GM10847 (cell line): ENCODE data around the gene MDFIC.

Experiments
- POLR2A ChIP-seq: IDR thresholded peaks from 2 replicates; pipeline ENCODE4 v1.6.1; 2011; ENCODE audit not compliant: insufficient read length; ENCODE audit errors: extremely low read depth

Gene MDFIC

DNA sequence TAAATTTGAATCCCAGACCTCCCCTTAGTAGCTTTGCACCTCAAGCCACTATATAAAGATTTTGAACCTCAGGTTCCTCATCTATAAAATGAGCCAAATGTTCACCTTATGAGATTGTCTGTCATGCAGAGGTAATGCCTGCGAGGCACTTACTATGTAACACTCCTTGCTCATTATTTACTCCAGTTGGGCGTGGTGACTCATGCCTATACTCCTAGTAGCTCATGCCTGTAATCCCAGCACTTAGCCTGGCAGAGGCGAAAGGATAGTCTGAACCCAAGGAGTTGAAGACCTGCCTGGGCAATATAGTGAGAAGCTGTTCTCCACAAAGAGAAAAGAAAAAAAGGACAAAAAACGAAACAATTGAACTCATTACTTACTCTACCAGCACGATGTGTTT lies 82.2 kb downstream of the MDFIC start:
- no peak for TF ChIP-seq POLR2A

DNA sequence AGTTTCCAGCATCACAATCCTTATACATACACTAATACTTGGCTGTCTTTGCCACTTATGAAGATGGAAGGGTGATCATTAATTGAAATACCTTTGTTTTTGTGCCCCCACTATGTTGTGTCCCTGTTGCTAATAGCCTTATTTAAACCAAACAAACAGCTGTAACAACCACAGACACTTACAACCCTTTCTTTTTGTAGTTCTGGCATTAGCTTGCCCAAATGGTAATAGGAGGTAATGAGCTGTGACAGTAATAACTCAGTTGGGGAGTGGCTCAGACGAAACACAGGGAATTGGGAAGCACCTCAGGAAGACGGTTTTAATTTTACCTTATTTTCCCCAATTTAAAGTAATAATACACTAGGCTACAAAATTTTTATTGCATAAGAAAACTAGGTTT lies 83.4 kb downstream of the MDFIC start:
- no peak for TF ChIP-seq POLR2A

DNA sequence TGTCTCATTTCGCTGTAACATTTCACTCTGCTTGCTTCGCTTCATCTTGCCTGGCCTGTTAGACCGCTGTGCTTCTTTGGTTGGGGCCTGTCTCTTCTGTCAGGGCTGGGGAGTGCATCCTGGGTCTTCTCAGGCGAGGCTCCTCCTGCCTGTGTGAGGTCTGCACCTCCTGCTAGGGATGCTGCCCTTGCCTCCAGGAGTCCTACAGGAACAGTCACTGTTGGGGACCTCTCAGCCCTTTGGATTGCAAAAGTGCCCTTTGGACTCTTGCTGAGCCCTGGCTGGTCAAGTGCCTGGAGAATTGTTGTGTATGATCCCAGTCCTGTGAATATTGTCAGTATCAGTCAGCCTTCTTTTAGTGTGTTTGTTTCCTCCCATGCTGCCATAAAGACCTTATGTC lies 84.1 kb downstream of the MDFIC start:
- TF ChIP-seq POLR2A = no peak

DNA sequence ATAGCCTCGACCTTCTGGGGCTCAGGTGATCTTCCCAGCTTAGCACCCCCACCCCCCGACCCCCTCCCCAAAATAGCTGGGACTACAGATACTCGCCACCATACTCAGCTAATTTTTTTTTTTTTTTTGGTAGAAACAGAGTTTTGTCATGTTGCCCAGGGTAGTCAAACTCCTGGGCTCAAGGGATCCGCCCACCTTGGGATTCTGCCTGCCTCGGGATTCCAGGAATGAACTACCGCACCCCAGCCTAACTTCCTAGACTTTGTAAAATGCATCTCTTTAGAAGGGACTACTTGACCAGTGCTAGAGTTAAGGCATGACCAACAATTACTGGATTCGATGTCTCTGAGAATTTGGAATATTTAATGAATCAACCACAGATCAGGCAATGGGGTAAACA lies 85.9 kb downstream of the MDFIC start:
- no peak for TF ChIP-seq POLR2A

DNA sequence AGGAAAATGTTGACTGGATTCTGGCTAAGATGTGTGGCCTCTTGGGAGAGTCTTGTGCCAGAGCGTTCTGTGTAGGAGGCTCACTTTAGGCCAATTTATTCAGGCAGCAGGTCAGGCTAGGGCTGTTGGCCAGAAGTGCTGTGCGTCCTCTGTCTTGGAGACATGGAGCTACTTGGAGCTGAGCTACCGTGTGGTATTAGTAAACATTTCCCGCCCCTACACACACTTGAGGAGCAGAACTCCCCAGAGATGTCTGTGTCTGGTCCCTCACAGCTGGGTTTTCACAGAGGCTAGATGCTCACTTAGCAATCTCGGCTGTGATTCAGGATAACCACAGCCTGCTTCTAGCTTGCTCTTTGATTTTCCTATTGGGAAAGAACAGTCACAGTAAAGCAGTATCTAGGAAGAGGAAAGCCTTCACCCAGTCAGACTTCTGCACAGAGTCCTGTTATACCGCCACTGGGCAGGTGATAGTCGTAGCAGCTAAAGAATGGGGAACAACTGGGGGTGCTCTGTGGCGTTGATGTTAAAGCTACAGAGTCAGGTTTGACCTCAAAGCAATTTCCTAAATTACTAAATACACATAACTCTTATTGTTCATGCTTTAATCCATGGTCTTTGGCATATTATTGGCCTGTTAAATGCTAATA lies 86.7 kb downstream of the MDFIC start:
- no peak for TF ChIP-seq POLR2A

DNA sequence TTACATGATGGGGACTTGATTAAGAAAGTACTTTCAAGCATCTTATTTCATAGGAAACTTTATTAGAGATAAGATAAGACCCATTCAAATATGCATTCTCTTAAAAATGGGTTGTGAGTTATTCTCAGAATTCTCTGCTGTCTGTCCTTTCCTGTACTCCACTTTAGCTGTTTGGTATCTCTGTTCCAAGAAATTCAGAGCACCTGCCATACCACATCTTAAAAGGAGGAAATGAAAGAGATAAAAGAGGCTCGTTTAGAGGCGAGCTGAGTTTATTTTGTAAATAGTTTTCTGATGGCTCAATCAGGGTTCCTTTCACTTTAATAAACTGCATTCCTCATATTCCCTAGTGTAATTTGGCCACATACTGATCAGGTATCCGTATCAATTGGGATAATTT lies 87.2 kb downstream of the MDFIC start:
- TF ChIP-seq POLR2A = no peak

DNA sequence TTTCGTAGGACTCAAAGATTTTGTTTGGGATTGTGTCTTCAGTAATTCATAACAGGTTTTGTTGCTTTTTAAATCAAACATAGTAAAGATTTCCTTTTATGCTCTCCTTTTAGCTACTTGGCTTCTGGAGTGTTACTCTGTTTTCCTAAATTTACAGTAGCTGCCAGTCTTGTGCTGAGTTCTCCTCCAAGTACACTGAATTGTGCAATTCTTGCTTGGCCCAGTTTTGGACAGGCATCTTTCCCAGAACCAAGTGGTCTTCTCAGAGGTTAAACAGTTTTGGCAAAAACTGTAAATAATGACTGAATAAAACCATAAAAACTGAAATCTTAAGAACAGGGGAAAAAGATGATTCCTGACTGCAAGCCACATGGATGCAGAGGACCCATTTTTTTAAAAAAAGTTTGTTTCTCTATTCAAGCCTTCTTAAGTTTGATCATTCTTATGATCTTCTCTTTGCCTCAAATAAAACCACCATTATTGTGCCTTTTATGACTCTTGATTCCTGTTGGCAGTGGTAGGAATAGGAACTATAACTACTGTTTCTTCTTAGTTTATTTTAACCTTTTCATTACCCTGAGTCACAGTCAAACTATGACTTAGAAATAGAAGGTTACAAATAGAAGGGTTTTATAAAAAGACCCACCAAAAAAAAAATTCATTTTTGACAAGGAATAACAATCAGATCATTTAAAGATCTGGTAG lies 88.0 kb downstream of the MDFIC start:
- TF ChIP-seq POLR2A = no peak

DNA sequence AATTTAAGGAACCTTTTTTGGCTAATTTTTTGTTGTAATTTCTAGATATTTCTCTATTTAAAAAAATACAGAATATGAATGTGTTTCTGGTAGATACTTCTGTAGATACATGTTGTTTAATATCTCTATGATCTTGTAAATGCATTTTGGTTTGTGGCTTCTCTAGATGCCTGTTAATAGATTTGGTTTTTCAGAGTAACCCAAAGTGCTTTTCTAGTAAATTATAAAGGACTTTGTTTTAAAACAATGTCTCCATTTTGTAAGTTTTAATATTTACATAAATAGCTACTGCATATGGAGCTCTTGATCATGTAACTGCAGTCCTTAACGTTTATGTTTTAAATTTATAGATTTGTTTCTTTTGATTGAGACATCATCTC lies 88.5 kb downstream of the MDFIC start:
- TF ChIP-seq POLR2A = no peak

DNA sequence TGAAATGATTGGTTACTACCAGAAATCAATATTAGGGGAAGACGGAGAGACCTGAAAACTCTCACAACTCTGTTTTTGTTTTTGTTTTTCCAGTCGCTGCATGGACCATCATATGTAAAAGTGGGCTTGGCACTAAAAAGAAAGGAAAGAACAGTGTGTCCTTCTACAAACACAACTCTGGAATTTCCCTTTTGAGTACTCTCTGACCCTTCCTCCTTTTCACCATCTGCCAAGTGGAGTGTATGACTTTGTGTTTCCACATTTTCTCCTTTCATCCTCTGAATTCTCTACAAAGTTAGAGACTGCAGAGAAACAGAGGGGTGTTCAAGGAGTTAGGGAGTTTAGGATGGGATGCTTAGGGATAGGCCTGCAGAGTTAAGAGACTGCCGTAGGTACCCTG lies 92.0 kb downstream of the MDFIC start:
- TF ChIP-seq POLR2A = no peak

DNA sequence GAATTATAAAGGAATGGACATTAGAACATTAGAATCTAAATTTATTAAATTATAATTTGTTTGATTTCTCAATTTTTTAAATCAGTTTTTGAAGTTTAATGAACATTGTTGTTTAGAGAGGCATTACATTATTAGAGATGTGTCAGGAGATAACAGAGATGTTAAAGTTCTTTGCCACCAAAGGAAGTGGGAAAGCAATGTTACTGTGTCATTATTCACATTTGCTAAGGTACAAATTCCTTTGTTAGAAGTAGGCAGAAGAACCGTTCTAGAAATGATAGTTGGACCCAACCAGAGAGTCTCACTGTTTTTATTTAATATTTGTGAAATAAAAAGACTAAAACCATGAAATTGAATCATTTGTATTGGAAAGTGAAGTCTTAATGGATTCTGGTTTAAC lies 92.9 kb downstream of the MDFIC start:
- TF ChIP-seq POLR2A = no peak

DNA sequence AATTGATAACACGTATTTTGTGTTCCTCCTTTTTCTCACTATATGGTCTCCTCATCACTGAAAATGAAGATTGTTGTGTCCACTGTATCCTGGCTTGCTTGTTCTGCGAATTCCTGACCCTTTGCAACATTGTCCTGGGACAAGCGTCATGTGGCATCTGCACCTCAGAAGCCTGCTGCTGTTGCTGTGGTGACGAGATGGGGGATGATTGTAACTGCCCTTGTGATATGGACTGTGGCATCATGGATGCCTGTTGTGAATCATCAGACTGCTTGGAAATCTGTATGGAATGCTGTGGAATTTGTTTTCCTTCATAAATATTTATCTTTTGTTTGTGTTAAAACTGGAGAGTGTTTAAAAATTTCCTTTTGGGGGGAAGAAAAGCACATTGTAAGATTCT lies 93.7 kb downstream of the MDFIC start:
- TF ChIP-seq POLR2A = no peak

DNA sequence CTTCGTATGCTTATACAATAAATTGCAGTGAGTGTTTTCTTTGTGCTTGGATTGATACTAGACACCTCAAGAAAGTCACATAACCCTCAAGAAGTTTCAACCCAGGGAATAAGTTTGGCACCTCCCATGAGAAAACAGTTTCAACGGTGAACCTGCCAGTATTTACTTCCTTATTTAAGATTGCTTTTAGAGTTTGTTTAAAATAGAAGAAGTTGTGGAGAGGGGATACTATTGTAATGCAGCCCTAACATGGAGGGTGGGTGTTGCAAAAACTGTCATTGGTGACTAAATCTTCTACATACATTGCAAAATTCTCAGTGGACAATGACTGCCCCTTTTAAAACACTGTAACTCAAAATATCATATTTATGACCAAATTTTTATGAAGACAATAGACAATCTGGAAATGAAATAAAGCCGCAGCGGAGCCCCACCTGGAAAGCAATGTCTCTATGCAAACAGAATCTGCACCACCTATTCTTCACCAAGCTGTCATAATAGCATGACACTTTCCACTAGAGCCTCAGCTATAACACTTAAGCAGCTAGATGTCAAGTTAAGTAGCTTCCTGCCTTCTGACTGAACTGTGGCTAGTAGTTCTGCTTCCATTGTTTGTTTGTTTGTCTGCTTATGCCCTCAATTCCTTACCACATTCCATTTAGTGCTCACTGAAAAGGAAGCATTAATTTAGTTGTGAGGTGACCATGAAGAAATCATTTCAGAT lies 98.2 kb downstream of the MDFIC start:
- TF ChIP-seq POLR2A = no peak

DNA sequence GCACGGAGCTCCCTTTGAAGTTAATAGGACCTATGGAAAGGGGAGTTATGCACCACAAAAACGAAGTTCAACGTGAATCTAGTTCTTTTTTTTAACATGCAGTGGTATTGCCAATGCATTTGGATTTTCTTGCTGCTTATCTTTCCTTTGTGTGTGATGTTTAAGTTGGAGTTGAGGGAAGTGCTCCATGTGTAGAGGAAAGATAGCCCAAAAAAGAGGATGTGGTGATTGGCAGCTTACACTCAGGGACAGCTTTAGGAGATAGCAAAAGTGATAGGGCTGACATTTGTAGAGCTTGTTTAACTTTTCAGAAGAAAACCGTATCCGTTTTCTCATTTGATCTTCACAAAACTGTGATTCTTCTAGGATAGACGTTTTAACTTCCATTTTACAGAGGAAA lies 101.3 kb downstream of the MDFIC start:
- no peak for TF ChIP-seq POLR2A

DNA sequence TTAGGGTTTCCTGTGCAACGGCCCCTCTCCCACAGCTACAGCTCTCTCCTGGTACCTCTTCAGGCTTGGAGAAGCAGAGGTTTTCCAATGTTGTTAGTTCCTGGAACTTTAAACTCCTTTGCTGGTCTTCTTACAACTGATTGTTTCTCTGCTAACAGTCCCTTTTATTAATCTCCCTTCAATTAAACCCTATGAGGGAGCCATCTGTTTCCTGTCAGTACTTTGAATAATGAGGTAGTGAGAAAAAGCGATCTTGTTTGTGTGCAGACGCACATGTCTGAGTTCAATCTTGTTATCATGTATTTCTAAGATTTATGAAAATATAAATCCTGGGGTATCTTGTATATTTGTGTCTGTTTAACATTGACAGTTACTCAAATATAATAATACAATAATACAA lies 102.4 kb downstream of the MDFIC start:
- TF ChIP-seq POLR2A = no peak

DNA sequence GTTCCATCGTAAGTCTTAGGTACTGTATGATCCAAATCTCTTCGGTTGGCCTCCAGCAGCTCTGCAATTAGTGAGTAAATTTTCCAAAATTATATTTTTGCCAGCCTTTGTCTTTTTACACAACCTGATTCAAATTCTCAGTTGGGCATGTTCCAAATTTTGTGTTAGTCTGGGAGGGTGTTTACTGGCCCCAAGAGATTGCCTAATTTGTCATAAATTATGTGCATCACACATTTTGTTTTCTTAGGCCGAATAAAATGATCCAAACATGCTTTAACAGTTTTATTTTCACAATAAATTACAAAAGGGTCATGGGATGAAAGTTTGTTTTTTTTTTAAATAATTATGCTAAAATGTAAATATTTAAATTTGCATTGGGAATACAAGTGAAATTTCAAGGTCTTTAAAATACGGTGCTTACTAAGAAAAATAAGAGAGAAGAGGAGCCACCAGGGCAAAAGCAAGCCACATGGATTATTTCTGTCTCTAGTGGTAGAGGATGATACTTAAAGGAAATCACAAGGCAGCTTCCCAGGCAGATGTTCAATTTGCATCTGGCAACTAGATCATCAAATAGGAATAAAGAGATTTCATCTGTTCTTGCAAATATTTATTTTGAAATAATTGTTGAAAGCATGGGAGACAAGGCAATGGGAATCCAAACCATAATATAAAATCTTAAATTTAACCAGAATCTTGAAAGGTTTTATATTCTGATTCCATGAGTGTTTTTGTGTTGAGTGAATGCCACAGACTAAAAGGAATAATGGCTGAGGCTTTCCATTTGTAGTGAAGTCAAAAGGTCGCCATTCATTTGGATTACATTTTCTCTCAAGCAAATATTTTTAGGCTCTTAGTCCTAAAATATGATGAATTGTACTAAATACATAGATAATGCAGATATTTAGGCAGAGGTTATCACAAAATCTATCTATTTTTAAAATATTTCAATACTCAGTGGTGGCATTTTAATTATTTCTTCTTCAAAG lies 111.1 kb downstream of the MDFIC start:
- TF ChIP-seq POLR2A = no peak
